ENCODE results near the gene SLC9C2. TPM values are rescaled to one million over a fixed set of nuclear protein-coding genes. Genes with fewer than 3 reads are reported as not detected.

SLC9C2 gene
- total RNA-seq, 1 donor from 2014 or later, result 0.26 TPM

GRCh38 chr1:173554541-173555250, 48.2 kb downstream of the SLC9C2 start:
- H3K9me3 ChIP-seq, result no peaks in the 10 kb centered on the region
- no peaks in the 10 kb centered on the region for H3K36me3 ChIP-seq
- intact Hi-C loops (cut with DNase I), result no loop called here
- no peaks in the 10 kb centered on the region for H3K27me3 ChIP-seq
- no peak overlapping the region for H3K4me3 ChIP-seq
- DNase-seq (no peak), ATAC-seq (no peak)
- H3K27ac ChIP-seq, result no peak overlapping the region
- TF ChIP-seq CTCF (IDR thresholded peaks at IDR 0.05), result no peak
- no peaks in the 10 kb centered on the region for H3K4me1 ChIP-seq

- Histone ChIP-seq H3K36me3 (no peaks in the 10 kb centered on the region), H3K4me1 (no peaks in the 10 kb centered on the region), H3K4me3 (no peak overlapping the region), H3K9me3 (no peaks in the 10 kb centered on the region), H3K27ac (no peak overlapping the region), H3K27me3 (no peaks in the 10 kb centered on the region)
- TF ChIP-seq CTCF (IDR thresholded peaks at IDR 0.05), result no peak
- ATAC-seq (no peak), DNase-seq (no peak)
- intact Hi-C loops (cut with DNase I), result no loop called here
These were observed 48.8 kb downstream of the SLC9C2 start for GRCh38 chr1:173554089-173554488.

GRCh38 chr1:173553312-173553711, 49.6 kb downstream of the SLC9C2 start:
- no peak for TF ChIP-seq CTCF (IDR thresholded peaks at IDR 0.05)
- H3K27ac ChIP-seq, result no peak overlapping the region
- H3K27me3 ChIP-seq, result no peaks in the 10 kb centered on the region
- DNase-seq (no peak), ATAC-seq (no peak)
- H3K36me3 ChIP-seq, result no peaks in the 10 kb centered on the region
- no peaks in the 10 kb centered on the region for H3K9me3 ChIP-seq
- no peaks in the 10 kb centered on the region for H3K4me1 ChIP-seq
- no peak overlapping the region for H3K4me3 ChIP-seq
- intact Hi-C loops (cut with DNase I), result no loop called here

GRCh38 chr1:173551699-173552098, 51.2 kb downstream of the SLC9C2 start:
- H3K4me1 ChIP-seq, result no peaks in the 10 kb centered on the region
- H3K27ac ChIP-seq, result no peak overlapping the region
- H3K9me3 ChIP-seq, result no peaks in the 10 kb centered on the region
- ATAC-seq, result no peak
- H3K27me3 ChIP-seq, result no peaks in the 10 kb centered on the region
- no peak overlapping the region for H3K4me3 ChIP-seq
- H3K36me3 ChIP-seq, result no peaks in the 10 kb centered on the region
- no peak for TF ChIP-seq CTCF (IDR thresholded peaks at IDR 0.05)
- DNase-seq, result no peak
- intact Hi-C loops (cut with DNase I), result no loop called here

- TF ChIP-seq CTCF (IDR thresholded peaks at IDR 0.05), result no peak
These were observed 53.1 kb downstream of the SLC9C2 start for GRCh38 chr1:173549813-173550212.

GRCh38 chr1:173545688-173546087, 57.2 kb downstream of the SLC9C2 start:
- intact Hi-C loops (cut with DNase I), result no loop called here
- H3K27me3 ChIP-seq, result no peaks in the 10 kb centered on the region
- no peaks in the 10 kb centered on the region for H3K4me1 ChIP-seq
- H3K36me3 ChIP-seq, result no peaks in the 10 kb centered on the region
- no peak for TF ChIP-seq CTCF (IDR thresholded peaks at IDR 0.05)
- no peak overlapping the region for H3K4me3 ChIP-seq
- H3K9me3 ChIP-seq, result no peaks in the 10 kb centered on the region
- no peak for DNase-seq
- no peak overlapping the region for H3K27ac ChIP-seq
- no peak for ATAC-seq

More at GRCh38 chr1:173549813-173550212, 53.1 kb downstream of the SLC9C2 start:
- intact Hi-C loops (cut with DNase I), result no loop called here
- no peak for DNase-seq
- Histone ChIP-seq H3K36me3 (no peaks in the 10 kb centered on the region), H3K27ac (no peak overlapping the region), H3K4me3 (no peak overlapping the region), H3K27me3 (no peaks in the 10 kb centered on the region), H3K4me1 (no peaks in the 10 kb centered on the region), H3K9me3 (no peaks in the 10 kb centered on the region)
- no peak for ATAC-seq
